ENCODE data around the gene TMEM239.

Gene TMEM239

GRCh38 chr20:2859330-2860121, 43.4 kb downstream of the TMEM239 start:
- no peak for DNase-seq

- no peak for DNase-seq
Measured at GRCh38 chr20:2864626-2865025, 48.5 kb downstream of the TMEM239 start.

- no peak for DNase-seq
Measured at GRCh38 chr20:2865101-2865500, 48.9 kb downstream of the TMEM239 start.

- no peak for DNase-seq
Measured at GRCh38 chr20:2865630-2866029, 49.5 kb downstream of the TMEM239 start.

- DNase-seq, result no peak
Measured at GRCh38 chr20:2866236-2866635, 50.1 kb downstream of the TMEM239 start.

GRCh38 chr20:2867081-2867864, 51.1 kb downstream of the TMEM239 start:
- no peak for DNase-seq
